ENCODE measurements around the gene ANGPT4. TPM values are rescaled to one million over a fixed set of nuclear protein-coding genes. Genes with fewer than 3 reads are reported as not detected.

Gene ANGPT4
- total and polyA plus RNA-seq, 2 of the 8 experiments (the other 6 are each of a cell fraction or from before 2014, with no cell fraction given), result 0.07 to 0.33 TPM

- TF ChIP-seq CBX8 (IDR thresholded peaks at IDR 0.05; ENCODE audit: borderline replicate concordance, low read depth, low read length), result no peak
- TF ChIP-seq EP300 (IDR thresholded peaks at IDR 0.05; ENCODE audit: borderline replicate concordance in 1 of 2, low read depth in 2 of 2, low read length in 2 of 2), result no peak
- no peak for TF ChIP-seq KDM5A (IDR thresholded peaks at IDR 0.05; ENCODE audit: low read length)
These were observed 90.3 kb downstream of the ANGPT4 start (continued) for GRCh38 chr20:825710-826421.
